Duodenal mucosa (tissue), 2 donors: ENCODE results near the gene PINK1.

Experiments used
- H3K27ac ChIP-seq: one replicate; pipeline ENCODE4 v1.7.0; 2013; ENCODE audit warnings: low read depth, low read length
- H3K27me3 ChIP-seq, 2 donors: one replicate each; pipeline ENCODE4 v1.7.0; 2013; ENCODE audit warnings: low read length in 2 of 2, control low read depth in 1 of 2; ENCODE audit not compliant: insufficient read depth in 2 of 2, control insufficient read depth in 1 of 2
- H3K36me3 ChIP-seq, 2 donors: one replicate each; pipeline ENCODE4 v1.7.0; 2013; ENCODE audit warnings: low read length in 2 of 2, control low read depth in 1 of 2; ENCODE audit not compliant: insufficient read depth in 2 of 2, control insufficient read depth in 1 of 2
- H3K4me1 ChIP-seq, 2 donors: one replicate each; pipeline ENCODE4 v1.7.0; 2013; ENCODE audit warnings: low read length in 2 of 2, control low read depth in 1 of 2; ENCODE audit not compliant: insufficient read depth in 2 of 2, control insufficient read depth in 1 of 2
- H3K4me3 ChIP-seq, 2 donors: one replicate each; pipeline ENCODE4 v1.7.0; 2013; ENCODE audit warnings: low read length in 2 of 2, low read depth in 1 of 2
- H3K9ac ChIP-seq, 2 donors: one replicate each; pipeline ENCODE4 v1.7.0; 2013; ENCODE audit warnings: low read length in 2 of 2, low read depth in 1 of 2
- H3K9me3 ChIP-seq, 2 donors: one replicate each; pipeline ENCODE4 v1.7.0; 2013; ENCODE audit warnings: low read length in 2 of 2, control low read depth in 1 of 2; ENCODE audit not compliant: control insufficient read depth in 1 of 2

PINK1 gene

GRCh38 chr1:20643080-20643479, 9.8 kb downstream of the PINK1 start:
- H3K27me3 ChIP-seq, result no peaks in the 10 kb centered on the region
- peaks cover 32 to 55% of the 10 kb centered on the region in 2 donors for H3K36me3 ChIP-seq
- no peak overlapping the region for H3K9ac ChIP-seq
- no peaks in the 10 kb centered on the region for H3K9me3 ChIP-seq
- H3K4me1 ChIP-seq, result no peaks in the 10 kb centered on the region
- no peak overlapping the region for H3K4me3 ChIP-seq
- no peak overlapping the region for H3K27ac ChIP-seq

GRCh38 chr1:20644416-20644815, 11.2 kb downstream of the PINK1 start:
- no peak overlapping the region for H3K27ac ChIP-seq
- H3K36me3 ChIP-seq, result peaks cover 36 to 56% of the 10 kb centered on the region in 2 donors
- no peak overlapping the region for H3K9ac ChIP-seq
- no peaks in the 10 kb centered on the region for H3K27me3 ChIP-seq
- H3K4me3 ChIP-seq, result no peak overlapping the region
- no peaks in the 10 kb centered on the region for H3K9me3 ChIP-seq
- no peaks in the 10 kb centered on the region for H3K4me1 ChIP-seq

GRCh38 chr1:20645414-20645813, 12.2 kb downstream of the PINK1 start:
- Histone ChIP-seq H3K4me3 (no peak overlapping the region), H3K36me3 (peaks cover 42 to 59% of the 10 kb centered on the region in 2 donors), H3K27me3 (no peaks in the 10 kb centered on the region), H3K27ac (no peak overlapping the region), H3K9ac (no peak overlapping the region), H3K4me1 (no peaks in the 10 kb centered on the region), H3K9me3 (no peaks in the 10 kb centered on the region)

GRCh38 chr1:20648438-20648837, 15.2 kb downstream of the PINK1 start:
- H3K9ac ChIP-seq, result no peak overlapping the region
- no peaks in the 10 kb centered on the region for H3K4me1 ChIP-seq
- no peaks in the 10 kb centered on the region for H3K9me3 ChIP-seq
- H3K27ac ChIP-seq, result no peak overlapping the region
- no peaks in the 10 kb centered on the region for H3K27me3 ChIP-seq
- H3K36me3 ChIP-seq, result peaks cover 49 to 71% of the 10 kb centered on the region in 2 donors
- H3K4me3 ChIP-seq, result no peak overlapping the region

GRCh38 chr1:20648946-20649345, 15.7 kb downstream of the PINK1 start:
- Histone ChIP-seq H3K27ac (no peak overlapping the region), H3K9me3 (no peaks in the 10 kb centered on the region), H3K27me3 (no peaks in the 10 kb centered on the region), H3K36me3 (peaks cover 53 to 74% of the 10 kb centered on the region in 2 donors), H3K4me3 (no peak overlapping the region), H3K4me1 (no peaks in the 10 kb centered on the region), H3K9ac (no peak overlapping the region)

- Histone ChIP-seq H3K27ac (no peak overlapping the region), H3K36me3 (peaks cover 65 to 89% of the 10 kb centered on the region in 2 donors), H3K27me3 (no peaks in the 10 kb centered on the region), H3K4me3 (no peak overlapping the region), H3K9me3 (no peaks in the 10 kb centered on the region), H3K9ac (no peak overlapping the region), H3K4me1 (no peaks in the 10 kb centered on the region)
Measured at GRCh38 chr1:20652300-20652699, 19.0 kb downstream of the PINK1 start.

GRCh38 chr1:20654104-20654690, 20.9 kb downstream of the PINK1 start:
- no peak overlapping the region for H3K4me3 ChIP-seq
- H3K27ac ChIP-seq, result no peak overlapping the region
- peaks cover 52 to 88% of the 10 kb centered on the region in 2 donors for H3K36me3 ChIP-seq
- no peaks in the 10 kb centered on the region for H3K27me3 ChIP-seq
- H3K9me3 ChIP-seq, result no peaks in the 10 kb centered on the region
- H3K9ac ChIP-seq, result no peak overlapping the region
- H3K4me1 ChIP-seq, result peaks cover under 1% of the 10 kb centered on the region in 2 donors

GRCh38 chr1:20657024-20657423, 23.8 kb downstream of the PINK1 start:
- no peak overlapping the region for H3K9ac ChIP-seq
- no peak overlapping the region for H3K4me3 ChIP-seq
- H3K27ac ChIP-seq, result no peak overlapping the region
- no peaks in the 10 kb centered on the region for H3K9me3 ChIP-seq
- H3K27me3 ChIP-seq, result no peaks in the 10 kb centered on the region
- H3K36me3 ChIP-seq, result peaks cover 42 to 61% of the 10 kb centered on the region in 2 donors
- peaks cover 16 to 17% of the 10 kb centered on the region in 2 donors for H3K4me1 ChIP-seq

GRCh38 chr1:20658166-20658915, 25.1 kb downstream of the PINK1 start:
- H3K9ac ChIP-seq, result no peak overlapping the region
- H3K4me1 ChIP-seq, result peaks cover 19 to 23% of the 10 kb centered on the region in 2 donors
- H3K36me3 ChIP-seq, result peaks cover 28 to 48% of the 10 kb centered on the region in 2 donors
- H3K9me3 ChIP-seq, result no peaks in the 10 kb centered on the region
- H3K27ac ChIP-seq, result no peak overlapping the region
- H3K27me3 ChIP-seq, result no peaks in the 10 kb centered on the region
- H3K4me3 ChIP-seq, result no peak overlapping the region

GRCh38 chr1:20660363-20660762, 27.1 kb downstream of the PINK1 start:
- Histone ChIP-seq H3K27ac (no peak overlapping the region), H3K36me3 (peaks cover 12 to 30% of the 10 kb centered on the region in 2 donors), H3K9ac (peak overlapping the region; percentile 82 to 83), H3K4me3 (peak overlapping the region; percentile 89 to 99), H3K27me3 (no peaks in the 10 kb centered on the region), H3K9me3 (no peaks in the 10 kb centered on the region), H3K4me1 (peaks cover 19 to 23% of the 10 kb centered on the region in 2 donors)
